Prostate gland (tissue), 2 donors: ENCODE measurements around the gene KCND3. TPM values are rescaled to one million over a fixed set of nuclear protein-coding genes. Genes with fewer than 3 reads are reported as not detected.

Experiments used
- DNase-seq: peaks from one replicate; pipeline ENCODE4 v3.0.0-alpha.2; 2019; ENCODE audit warnings: low spot score
- H3K27ac ChIP-seq, 2 donors: fragments of 200-600 bp; sonication (generic); 2 replicates each; pipeline ENCODE4 v1.5.1; 2017 to 2019
- H3K27me3 ChIP-seq: fragments of 200-600 bp; sonication (generic); replicated peaks from 2 replicates; pipeline ENCODE4 v1.5.1; 2019; ENCODE audit not compliant: insufficient read depth
- H3K36me3 ChIP-seq, 2 donors: fragments of 200-600 bp; sonication (generic); 1 replicate in 1 of 2; 2 replicates in 1 of 2; pipeline versions ENCODE4 v1.5.1 to v1.8.1; 2017 to 2019
- H3K4me1 ChIP-seq: fragments of 200-600 bp; sonication (generic); replicated peaks from 2 replicates; pipeline ENCODE4 v1.5.1; 2019
- H3K4me3 ChIP-seq, 2 donors: fragments of 200-600 bp; sonication (generic); 2 replicates each; pipeline ENCODE4 v1.5.1; 2017 to 2019
- H3K9me3 ChIP-seq: fragments of 200-600 bp; sonication (generic); 2 replicates; pipeline ENCODE4 v1.5.1; 2017
- CTCF ChIP-seq, 4 experiments: fragments of 200-600 bp in 2 of 4; fragments of 450-650 bp in 2 of 4; sonication (generic) in 2 of 4; IDR thresholded peaks; 1 replicate in 3 of 4; 2 replicates in 1 of 4; pipeline ENCODE4 v1.5.1; 2016 to 2019; ENCODE audit warnings: antibody characterized with exemption in 4 of 4, mild to moderate bottlenecking in 2 of 4, moderate library complexity in 2 of 4
- POLR2A ChIP-seq: fragments of 450-650 bp; IDR thresholded peaks from one replicate; pipeline ENCODE4 v1.6.1; 2016; ENCODE audit warnings: antibody characterized with exemption, mild to moderate bottlenecking
- POLR2AphosphoS5 ChIP-seq: sonication (generic); formaldehyde crosslinking; IDR thresholded peaks from one replicate; pipeline ENCODE4 v1.6.1; 2017; ENCODE audit warnings: antibody characterized with exemption
- WGBS: methylation state at CpG from one replicate; pipeline ENCODE4 v1.1.5; 2018; 5-methylcytosine and 5-hydroxymethylcytosine counted together
- intact Hi-C: fragments of 100-400 bp; cut with DNase I; formaldehyde crosslinking; loops from one replicate; pipeline ENCODE4 v1.14.2; 2022
- total RNA-seq, 2 donors: library from RNA; depleted of rRNA; stranded (reverse); fragments of >200 nt; gene quantifications; one replicate each; pipeline ENCODE4 v1.1.0, GENCODE V29; 2016

KCND3 gene
- total RNA-seq, 2 donors from 2014 or later = 17.1 to 27.3 TPM

GRCh38 chr1:112011202-112011601, 21.7 kb upstream of the KCND3 start:
- 57% methylated on average over 3 of the region's 3 CpGs for WGBS
- H3K27me3 ChIP-seq = no peaks in the 10 kb centered on the region
- H3K27ac ChIP-seq = no peak overlapping the region
- TF ChIP-seq CTCF (IDR thresholded peaks at IDR 0.05) (no peak), POLR2AphosphoS5 (no peak), POLR2A (no peak)
- H3K4me1 ChIP-seq = no peaks in the 10 kb centered on the region
- intact Hi-C loops = no loop called here
- DNase-seq = no peak
- H3K9me3 ChIP-seq = no peaks in the 10 kb centered on the region
- H3K4me3 ChIP-seq = no peak overlapping the region
- no peaks in the 10 kb centered on the region for H3K36me3 ChIP-seq

GRCh38 chr1:112007169-112007568, 17.7 kb upstream of the KCND3 start:
- Histone ChIP-seq H3K4me3 (no peak overlapping the region), H3K27me3 (no peaks in the 10 kb centered on the region), H3K9me3 (no peaks in the 10 kb centered on the region), H3K27ac (no peak overlapping the region), H3K4me1 (no peaks in the 10 kb centered on the region), H3K36me3 (no peaks in the 10 kb centered on the region)
- TF ChIP-seq CTCF (IDR thresholded peaks at IDR 0.05) (no peak), POLR2AphosphoS5 (no peak), POLR2A (no peak)
- 69% methylated on average over 2 of the region's 2 CpGs for WGBS
- intact Hi-C loops = no loop called here
- DNase-seq = no peak

DNA sequence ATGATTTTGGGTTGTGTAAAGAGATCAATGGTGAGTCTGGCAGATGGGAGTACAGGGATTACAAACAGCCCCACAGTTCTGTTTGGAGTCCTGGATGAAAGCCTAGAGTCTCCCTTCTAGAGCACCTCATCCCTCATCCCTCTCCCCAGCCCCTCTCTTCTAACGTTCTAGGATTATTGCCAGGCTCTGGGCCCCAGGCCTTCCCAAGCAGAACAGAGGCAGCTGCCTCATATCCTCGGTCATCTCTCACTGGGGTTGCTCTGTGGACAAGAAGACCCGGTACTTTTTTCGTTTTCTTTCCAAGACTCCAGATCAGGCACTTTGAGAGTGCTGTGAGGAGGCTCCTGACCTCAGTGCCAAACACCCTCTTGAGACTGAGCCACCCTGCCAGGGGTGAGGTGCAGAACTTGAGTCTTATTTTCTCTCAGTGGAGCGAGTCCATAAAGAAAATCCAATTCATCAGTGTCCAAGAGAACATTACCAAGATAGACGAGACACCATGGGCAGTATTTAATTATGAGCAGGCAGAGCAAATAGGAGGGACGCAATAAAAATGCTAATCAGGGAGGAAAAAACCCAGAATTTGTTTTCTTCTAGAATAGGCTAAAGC, 17.1 kb upstream of the KCND3 start:
- intact Hi-C loops = no loop called here
- Histone ChIP-seq H3K9me3 (no peaks in the 10 kb centered on the region), H3K27ac (no peak overlapping the region), H3K4me3 (no peak overlapping the region), H3K4me1 (no peaks in the 10 kb centered on the region), H3K36me3 (no peaks in the 10 kb centered on the region), H3K27me3 (no peaks in the 10 kb centered on the region)
- no peak for TF ChIP-seq POLR2AphosphoS5
- no peak for TF ChIP-seq POLR2A
- no peak for TF ChIP-seq CTCF (IDR thresholded peaks at IDR 0.05)
- DNase-seq = no peak
- WGBS = 45% methylated on average over 7 of the region's 7 CpGs

- intact Hi-C loops = no loop called here
- DNase-seq = no peak
- H3K9me3 ChIP-seq = no peaks in the 10 kb centered on the region
- no peak overlapping the region for H3K27ac ChIP-seq
- no peaks in the 10 kb centered on the region for H3K27me3 ChIP-seq
- no peak for TF ChIP-seq CTCF (IDR thresholded peaks at IDR 0.05)
- no peak for TF ChIP-seq POLR2AphosphoS5
- TF ChIP-seq POLR2A = no peak
- H3K4me3 ChIP-seq = no peak overlapping the region
- no peaks in the 10 kb centered on the region for H3K36me3 ChIP-seq
- no peaks in the 10 kb centered on the region for H3K4me1 ChIP-seq
- 100% methylated on average over 2 of the region's 2 CpGs for WGBS
Observed at GRCh38 chr1:112004076-112004475, 14.6 kb upstream of the KCND3 start.

DNA sequence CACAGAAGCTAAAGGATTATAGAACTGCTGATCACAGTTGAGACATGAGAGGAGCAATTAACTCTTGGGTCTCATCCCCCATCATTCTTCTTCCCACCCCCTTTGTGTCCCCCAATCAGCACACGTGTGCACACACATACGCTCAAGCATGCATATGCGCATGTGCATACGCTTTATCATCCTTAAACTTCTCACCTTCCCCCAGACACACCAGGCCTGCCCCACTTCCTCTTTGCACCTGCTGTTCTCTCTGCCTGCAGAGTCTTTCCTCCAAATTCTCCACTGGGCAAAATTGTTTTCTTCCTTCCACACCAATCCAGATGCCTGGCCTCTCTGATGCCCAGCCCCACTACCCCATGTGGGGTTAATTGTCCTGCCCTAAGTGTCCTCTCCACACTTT, 13.0 kb upstream of the KCND3 start:
- Histone ChIP-seq H3K9me3 (no peaks in the 10 kb centered on the region), H3K27me3 (no peaks in the 10 kb centered on the region), H3K4me3 (no peak overlapping the region), H3K4me1 (no peaks in the 10 kb centered on the region), H3K36me3 (no peaks in the 10 kb centered on the region), H3K27ac (no peak overlapping the region)
- intact Hi-C loops = no loop called here
- 80% methylated on average over 4 of the region's 4 CpGs for WGBS
- no peak for DNase-seq
- no peak for TF ChIP-seq CTCF (IDR thresholded peaks at IDR 0.05)
- TF ChIP-seq POLR2AphosphoS5 = no peak
- TF ChIP-seq POLR2A = no peak
